Stimulated activated CD8-positive, alpha-beta memory T cell treated with anti-CD3 and anti-CD28 coated beads, Interleukin-7, amount 100 ng/mL, for 48 hours (primary cell): ENCODE results near the gene CCDC141.
"Not testable (repeated sequence)": the region's sequence is repeated elsewhere in the genome, so short reads cannot be mapped to it uniquely, and the experiment has no call there.

Experiments
- DNase-seq, 2 donors: peaks; one replicate each; pipeline ENCODE4 v3.0.0-alpha.2; 2020; ENCODE audit warnings: low read depth in 1 of 2; ENCODE audit errors: extremely low read depth in 1 of 2

The CCDC141 gene

DNA sequence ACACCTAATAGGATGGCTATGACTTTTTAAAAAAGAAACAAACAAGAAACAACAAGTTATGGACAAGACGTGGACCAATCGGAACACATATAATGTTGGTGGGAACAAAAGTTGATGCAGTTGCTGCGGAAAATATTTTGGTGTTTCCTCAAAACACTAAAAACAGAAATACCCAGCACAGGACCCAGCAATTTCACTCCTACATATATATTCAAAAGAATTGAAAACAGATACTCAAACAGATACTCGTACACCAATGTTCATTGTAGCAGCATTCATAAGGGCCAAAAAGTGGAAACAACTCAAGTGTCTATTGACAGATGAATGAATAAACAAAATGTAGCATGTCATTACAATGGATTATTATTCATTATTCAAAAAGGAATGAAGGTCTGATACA lies 12.1 kb downstream of the CCDC141 start:
- DNase-seq, result no peak

DNA sequence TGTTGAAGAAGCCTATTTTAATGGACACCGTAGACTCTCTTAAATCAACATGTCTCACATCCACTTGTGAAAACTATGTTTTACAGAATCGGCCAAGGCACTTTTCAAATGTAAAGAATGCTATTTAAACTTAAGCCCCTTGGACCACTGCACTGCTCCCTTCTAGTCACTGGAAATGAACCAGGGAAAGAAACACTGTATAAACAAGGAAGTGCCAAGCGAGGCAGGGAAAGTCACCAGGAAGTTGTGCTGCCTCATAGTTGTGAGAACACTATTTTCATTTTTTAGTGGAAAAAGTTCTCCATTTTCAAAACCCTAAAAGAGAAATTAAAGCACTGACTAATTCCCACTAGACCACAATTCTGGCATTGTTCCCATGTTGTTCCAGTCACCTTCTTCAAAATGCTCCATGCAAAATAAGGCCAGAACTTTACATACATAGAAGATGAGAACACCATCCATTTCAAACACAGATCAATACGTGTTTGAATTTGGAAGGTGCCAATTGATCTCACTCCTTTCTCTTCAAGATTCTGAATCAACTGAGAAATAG lies 13.5 kb downstream of the CCDC141 start:
- no peak for DNase-seq

DNA sequence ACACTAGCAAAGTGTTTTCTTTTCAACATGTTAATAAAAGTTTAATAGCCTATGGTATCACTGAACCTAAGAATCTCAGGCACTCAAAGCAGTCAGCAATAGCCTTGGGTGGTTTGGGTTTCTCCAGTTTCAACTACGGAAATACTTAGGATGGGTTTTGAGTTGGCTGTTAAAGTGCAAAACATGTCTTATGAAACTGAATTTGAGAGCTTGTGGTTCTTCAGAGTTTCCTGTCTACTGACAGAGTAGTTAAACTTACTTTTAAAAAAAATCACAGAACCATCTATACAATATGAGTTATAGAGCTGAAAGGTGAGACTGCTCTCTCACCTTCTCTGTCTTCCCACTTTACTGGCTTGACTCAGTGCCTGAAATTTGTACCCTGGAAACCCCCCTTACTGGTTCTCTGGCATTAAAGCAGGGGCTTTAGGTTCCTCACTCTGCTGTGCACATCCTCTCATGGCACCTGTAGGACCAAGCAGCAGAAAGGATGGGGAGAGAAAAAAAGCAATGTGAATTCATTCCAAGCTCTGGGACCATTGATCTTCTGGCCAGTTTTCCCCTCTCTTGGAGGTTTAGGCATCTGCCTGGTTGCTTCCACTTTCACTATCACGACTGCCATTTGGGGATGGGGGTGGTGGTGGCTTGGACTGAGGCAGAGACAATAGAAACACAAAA lies 18.1 kb downstream of the CCDC141 start:
- peak in 1 of 2 donors; percentile 21 for DNase-seq

DNA sequence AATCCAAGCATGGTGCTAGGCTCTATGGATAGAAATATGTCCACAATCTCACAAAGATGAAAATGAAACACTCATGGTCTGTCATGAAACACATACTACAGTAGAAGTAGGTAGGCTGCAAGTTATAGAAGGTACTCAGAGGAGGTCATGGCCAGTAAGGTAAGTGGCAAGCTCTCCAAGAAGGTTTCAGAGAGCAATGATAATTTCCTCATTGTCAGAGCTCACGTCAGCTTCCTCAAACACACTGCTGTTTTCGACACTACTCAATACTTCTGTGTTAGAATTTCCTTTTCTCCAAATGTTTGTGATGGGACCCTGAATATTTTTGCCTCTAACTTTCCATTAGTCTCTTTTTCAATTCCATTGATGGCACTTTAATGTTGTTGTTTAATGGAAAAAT lies 25.5 kb downstream of the CCDC141 start:
- DNase-seq, result no peak

DNA sequence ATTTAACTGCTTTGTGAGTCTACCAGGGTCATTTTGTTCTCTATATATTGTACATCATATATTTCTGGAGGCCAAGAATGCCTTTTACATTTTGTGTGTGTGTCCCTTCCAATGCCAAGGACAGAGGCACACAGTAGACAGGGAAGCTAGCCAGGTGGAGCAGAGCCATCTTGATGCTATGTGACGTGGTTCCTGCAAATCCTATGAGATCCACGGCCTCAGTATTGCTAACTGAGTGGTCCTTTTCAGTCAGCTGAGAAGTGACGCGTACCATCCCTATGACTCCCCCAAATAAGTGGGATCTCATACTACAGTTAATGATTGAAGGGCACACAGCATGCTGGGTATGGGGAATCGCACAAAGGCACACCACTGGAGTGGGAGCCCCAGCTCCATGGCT lies 27.3 kb downstream of the CCDC141 start:
- no peak for DNase-seq

DNA sequence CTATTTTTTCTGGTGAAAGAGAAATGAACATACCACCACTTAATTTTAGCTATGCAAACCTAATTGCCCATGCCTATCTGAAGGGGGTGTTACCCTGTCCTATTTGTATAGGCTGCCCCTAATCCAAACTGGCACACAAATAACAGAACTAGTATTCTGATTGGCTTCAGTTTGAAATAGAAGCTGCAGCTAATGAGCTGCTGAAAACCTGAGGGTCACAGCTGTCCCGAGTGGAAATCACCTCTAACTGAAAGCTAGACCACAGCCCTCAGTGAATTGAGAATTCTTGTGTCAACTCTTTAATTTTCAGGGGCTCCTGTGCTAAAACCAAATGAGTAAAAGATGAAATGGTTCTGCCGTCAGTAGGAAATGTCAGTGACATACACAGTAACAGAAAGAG lies 28.7 kb downstream of the CCDC141 start:
- DNase-seq, result no peak

DNA sequence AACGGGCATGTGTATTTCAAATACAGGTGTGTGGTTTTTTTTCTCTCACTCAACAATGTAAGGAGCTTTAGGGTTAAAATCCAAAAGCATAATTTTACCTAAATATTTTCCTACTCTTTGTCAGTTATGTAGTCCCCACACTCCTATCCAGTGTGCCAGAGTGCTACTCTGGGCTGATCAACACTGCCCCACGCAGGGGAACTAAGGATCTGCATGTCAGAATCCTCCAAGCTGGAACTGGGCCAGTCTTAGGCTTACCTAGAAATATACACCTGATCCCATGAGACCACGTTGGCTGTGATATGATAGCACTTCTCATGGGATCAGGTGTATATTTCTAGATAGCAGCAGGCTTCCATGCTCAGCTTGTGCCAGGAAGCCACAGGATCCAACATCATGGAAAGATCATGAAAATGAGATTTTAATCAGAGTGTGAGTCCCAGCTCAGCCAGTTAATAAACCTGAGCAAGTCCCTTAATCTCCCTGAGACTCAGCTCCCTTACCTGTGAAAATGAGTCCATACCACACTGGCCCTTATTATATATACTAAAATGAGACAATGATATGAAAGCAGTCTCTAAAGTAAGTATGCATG lies 29.7 kb downstream of the CCDC141 start:
- DNase-seq, result peak in 1 of 2 donors; percentile 29

DNA sequence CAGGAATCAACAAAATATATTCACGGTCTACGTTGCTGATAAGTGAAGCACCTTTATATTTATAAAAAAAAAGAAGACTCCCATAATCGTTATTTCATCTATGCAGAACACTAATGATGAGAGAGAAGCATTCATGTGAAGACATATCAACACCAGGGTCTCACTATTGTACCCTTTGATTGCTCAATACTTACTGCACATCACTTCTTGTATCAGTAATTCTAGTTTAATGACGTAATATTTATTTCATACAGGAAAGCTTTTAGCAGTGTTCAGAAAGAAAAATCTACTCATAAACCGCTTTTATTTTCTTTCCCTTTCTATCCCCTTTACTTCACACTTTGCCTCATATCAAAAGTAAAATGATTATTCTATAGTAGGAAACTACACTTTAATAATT lies 30.7 kb downstream of the CCDC141 start:
- no peak for DNase-seq

DNA sequence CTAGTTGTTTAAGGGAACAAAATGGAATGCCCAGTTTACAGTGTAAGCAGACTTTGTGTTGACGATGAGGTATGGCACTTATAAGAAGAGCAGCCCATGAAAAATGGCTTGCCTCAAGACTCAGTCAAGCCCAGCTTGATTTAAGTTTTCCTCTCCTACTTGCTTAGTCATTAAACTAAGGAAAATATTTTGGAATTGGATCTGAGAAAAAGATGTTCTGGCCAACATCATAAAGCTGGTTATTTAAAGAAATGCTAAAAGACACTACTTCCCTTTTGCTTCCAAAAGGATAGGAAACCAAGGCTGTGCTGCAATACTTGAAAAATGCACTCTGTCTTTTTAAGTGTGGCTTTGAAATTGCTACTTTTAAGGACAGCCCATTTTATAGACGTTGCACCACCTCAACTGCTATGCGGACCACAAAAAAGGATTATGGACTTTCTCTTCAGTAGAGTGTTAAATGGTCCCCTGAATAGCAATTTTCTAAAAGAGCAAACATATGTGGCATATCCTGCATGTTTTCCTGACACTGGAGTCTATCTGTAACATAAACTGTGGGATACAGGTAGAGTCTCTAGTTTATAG lies 32.1 kb downstream of the CCDC141 start:
- DNase-seq, result no peak

DNA sequence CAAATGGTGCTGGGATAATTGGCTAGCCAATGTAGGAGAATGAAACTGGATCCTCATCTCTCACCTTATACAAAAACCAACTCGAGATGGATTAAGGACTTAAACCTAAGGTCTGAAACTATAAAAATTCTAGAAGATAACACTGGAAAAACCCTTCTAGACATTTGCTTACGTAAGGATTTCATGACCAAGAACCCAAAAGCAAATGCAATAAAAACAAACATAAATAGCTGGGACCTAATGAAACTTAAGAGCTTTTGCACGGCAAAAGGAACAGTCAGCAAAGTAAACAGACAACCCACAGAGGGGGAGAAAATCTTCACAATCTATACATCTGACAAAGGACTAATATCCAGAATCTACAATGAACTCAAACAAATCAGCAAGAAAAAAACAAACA lies 35.7 kb downstream of the CCDC141 start:
- not testable (repeated sequence) for DNase-seq

DNA sequence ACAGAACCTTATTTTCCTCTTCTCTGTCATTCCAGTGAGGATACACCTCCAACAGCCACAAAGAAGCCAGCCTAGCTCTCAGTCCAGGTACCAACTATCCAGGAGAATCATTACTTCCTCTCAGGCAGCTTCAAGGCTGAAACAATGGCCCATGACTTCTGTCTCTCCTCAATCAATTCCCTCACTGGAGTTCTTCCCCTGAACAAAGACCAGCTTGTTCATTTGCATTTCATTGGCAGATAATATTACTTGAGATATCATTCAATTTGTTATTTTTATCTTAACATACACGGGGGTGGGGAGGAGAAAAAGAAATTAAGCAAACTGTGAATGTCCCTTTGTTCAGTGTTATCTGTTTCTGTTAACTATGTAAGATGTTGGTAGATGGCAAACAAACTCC lies 44.0 kb downstream of the CCDC141 start:
- no peak for DNase-seq

DNA sequence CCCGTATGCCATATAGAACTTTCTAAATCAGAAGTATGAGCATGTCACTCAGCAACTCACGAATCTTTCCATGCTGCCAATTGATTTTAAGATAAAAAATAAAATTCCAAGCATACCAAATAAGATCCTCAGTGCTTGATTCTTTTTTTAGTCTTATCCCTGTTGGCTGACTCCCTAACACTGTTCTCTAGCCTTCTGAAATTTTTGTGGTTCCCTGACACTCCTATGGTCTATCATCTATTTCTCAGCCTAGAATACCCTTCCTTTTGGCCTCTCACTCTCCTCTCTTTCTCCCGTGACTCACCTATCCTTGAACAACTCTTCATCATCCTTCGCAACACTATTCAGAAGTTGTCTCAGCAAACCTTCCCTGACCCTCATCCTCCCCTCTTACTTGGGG lies 50.5 kb downstream of the CCDC141 start:
- DNase-seq, result no peak

DNA sequence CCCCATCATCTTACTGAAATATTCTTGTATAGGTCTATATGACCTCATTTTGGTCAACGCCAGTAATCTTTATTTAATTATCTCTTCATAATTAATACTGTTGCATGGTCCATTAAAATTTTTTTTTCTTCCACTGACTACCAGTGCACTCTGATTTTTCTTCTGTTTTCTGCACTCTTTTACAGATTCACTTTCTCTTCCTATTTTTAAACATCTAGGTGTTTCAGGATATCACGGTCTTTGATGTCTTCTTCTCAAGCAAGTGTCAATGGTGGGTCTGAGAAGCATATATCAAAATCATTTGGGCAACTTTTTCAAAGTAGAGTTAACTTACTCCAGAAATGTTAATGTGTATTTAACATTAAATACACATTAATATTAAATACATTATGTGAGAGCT lies 51.4 kb downstream of the CCDC141 start:
- no peak for DNase-seq

DNA sequence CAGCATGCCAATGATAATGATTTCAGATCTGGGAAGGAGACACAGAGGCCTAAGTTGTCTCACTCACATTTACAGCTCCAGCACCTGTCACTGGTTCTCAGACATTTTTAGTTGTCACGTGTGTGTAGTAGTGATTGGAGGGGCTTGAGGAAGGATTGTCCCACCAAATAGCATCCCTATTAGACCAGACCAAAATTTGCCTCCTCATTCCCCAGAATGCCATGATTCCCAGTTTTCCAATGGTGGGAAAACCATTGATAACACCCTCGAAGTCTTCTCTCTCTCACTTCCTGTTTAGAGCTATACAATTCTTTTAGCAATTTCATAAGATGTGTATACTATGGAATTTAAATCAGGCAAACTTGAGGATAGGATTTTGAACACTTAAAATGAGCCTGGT lies 52.5 kb downstream of the CCDC141 start:
- no peak for DNase-seq

DNA sequence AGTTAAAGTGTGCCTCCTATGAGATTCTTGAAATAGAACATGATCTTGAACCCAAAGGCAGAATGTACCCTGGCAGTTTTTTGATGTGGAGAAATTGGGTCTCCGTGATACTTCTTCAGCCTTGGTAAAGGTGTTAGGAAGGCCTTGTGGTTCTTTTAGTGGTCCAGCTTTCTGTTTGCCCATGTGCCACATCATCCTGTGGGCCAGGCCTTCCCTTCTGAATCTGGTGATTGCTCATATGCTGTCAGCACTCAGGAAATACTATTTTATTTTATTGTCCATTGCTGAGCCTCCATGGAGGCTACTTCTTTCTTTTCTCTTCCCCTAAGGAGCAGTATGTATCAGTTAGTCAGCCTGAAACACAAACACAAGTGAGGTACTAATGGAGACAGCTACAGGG lies 52.9 kb downstream of the CCDC141 start:
- no peak for DNase-seq

DNA sequence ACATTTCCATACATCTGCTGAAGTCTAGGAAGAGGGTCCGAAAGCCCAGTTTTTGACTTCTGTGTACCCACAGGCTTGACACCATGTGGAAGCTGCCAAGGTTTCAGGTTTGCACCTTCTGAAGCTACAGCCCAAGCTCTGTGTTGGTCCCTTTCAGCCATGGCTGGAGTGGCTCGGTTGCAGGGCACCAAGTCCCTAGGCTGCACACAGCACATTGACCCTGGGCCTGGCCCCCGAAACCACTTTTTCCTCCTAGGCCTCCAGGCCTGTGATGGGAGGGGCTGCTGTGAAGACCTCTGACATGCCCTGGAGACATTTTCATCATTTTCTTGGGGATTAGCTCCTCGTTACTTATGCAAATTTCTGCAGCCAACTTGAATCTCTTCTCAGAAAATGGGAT lies 55.7 kb downstream of the CCDC141 start:
- DNase-seq, result no peak

DNA sequence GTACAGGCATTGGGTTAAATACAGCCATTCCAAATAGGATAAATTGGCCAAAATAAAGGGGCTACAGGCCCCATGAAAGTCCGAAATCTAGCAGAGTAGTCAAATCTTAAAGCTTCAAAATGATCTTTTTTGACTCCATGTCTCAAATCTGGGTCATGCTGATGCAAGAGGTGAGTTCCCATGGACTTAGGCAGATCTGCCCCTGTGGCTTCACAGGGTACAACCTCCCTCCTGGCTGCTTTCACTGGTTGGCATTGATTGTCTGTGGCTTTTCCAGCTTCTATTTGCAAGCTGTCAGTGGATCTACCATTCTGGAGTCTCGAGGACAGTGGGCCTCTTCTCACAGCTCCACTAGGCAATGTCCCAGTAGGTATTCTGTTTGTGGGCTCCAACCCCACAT lies 56.1 kb downstream of the CCDC141 start:
- no peak for DNase-seq

DNA sequence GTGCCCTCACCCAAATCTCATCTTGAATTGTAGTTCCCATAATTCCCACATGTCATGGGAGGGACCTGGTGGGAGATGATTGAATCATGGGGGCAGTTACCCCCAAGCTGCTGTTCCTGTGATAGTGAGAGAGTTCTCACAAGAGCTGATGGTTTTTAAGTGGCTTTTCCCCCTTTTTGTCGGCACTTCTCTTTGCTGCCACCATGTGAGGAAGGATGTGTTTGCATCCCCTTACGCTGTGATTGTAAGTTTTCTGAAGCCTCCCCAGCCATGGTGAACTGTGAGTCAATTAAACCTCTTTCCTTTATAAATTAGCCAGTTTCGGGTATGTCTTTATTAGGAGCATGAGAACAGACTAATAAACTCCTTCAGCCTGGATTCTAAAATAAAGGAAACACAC lies 57.2 kb downstream of the CCDC141 start:
- not testable (repeated sequence) for DNase-seq

DNA sequence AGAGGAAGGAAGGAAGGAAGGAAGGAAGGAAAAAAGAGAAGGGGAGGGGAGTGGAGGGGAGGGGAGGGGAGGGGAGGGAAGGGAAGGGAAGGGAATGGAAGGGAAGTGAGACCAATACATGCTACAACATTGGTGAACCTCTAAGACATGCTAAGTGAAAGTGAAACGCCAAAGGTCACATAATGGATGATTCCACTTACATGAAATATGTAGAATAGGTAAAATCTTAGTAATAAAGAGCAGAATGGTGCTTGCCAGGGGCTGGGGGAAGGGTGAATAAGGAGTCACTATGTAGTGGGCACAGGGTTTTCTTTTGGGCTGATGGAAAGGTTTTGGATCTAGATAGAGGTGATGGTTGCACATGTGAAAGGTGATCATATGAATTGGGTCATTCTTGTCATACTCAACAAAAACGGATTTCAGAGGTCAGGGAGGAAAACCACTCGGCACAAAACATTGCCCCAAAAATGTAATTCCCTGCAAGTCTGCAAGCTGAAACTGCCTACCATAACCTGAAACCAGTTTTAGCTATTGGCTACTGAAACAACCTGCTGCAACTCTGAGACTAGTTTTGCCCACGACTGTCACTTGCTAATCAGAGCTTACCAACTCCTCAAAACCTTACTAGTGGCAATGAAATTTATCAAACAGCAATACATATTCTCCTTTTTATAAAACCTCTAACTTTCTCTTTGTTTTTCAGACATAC lies 59.2 kb downstream of the CCDC141 start:
- DNase-seq, result no peak

DNA sequence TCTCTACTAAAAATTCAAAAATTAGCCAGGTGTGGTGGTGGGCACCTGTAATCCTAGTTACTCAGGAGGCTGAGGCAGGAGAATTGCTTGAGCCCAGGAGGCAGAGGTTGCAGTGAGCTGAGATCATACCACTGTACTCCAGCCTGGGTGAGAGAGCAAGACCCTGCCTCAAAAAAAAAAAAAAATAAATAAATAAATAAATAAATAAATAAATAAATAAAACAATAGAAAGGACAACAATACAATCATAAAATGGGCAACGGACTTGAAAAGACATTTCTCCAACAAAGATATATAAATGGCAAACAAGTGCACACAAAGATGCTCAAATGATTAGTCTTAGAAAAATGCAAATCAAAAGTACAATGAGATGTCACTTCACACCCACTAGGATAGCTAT lies 60.5 kb downstream of the CCDC141 start:
- not testable (repeated sequence) for DNase-seq

DNA sequence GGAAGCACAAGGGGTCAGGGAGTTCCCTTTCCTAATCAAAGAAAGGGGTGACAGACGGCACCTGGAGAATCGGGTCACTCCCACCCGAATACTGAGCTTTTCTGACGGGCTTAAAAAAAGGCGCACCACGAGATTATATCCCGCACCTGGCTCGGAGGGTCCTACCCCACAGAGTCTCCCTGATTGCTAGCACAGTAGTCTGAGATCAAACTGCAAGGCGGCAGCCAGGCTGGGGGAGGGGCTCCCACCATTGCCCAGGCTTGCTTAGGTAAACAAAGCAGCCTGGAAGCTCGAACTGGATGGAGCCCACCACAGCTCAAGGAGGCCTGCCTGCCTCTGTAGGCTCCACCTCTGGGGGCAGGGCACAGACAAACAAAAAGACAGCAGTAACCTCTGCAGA lies 67.3 kb downstream of the CCDC141 start:
- DNase-seq, result not testable (repeated sequence)

DNA sequence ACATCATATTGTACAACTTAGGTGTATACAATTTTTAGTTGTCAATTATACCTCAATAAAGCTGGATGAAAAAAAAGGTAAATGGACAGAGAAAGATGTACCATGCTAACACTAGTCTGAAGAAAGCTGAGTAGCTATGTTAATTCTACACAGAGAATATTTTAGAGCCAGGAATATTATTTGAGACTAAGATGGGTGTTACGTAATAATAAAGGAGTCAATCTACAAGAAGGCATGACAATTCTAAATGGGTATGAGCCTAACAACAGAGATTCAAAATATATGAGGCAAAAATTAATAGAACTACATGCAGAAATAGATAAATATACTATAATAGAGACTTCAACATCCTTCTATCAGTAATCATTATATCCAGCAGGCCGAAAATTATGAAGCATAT lies 69.1 kb downstream of the CCDC141 start:
- DNase-seq, result no peak
